ENCODE data around the gene LRMDA. TPM values are rescaled to one million over a fixed set of nuclear protein-coding genes. Genes with fewer than 3 reads are reported as not detected.
"Not testable (repeated sequence)": the region's sequence is repeated elsewhere in the genome, so short reads cannot be mapped to it uniquely, and the experiment has no call there.

Gene LRMDA
- total and polyA plus RNA-seq, 2 of the 8 experiments (the other 6 are each of a cell fraction or from before 2014, with no cell fraction given): 0.86 to 2.8 TPM

DNA sequence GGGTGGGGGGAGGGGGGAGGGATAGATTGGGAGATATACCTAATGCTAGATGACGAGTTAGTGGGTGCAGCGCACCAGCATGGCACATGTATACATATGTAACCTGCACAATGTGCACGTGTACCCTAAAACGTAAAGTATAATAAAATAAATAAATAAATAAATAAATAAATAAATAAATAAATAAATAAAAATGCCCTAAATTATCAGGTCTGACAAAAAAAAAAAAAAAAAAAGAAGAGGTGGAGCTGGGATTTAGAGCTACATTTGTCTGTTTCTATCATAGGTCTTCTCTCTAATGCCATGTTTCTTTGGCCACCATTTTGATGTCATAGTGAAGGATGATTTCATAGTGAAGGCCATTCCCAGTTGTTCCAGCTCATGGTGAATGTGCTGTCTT lies 1095.4 kb downstream of the LRMDA start:
- H2AK5ac ChIP-seq (ENCODE audit: low read depth, low read length); H2BK20ac ChIP-seq (ENCODE audit: low read length); H2BK12ac ChIP-seq (ENCODE audit: low read depth, low read length); H3K23me2 ChIP-seq (ENCODE audit: low read depth, low read length); DNase-seq (ENCODE audit: low read depth in 1 of 2, low spot score in 2 of 2); H3K9me3 ChIP-seq (ENCODE audit: insufficient read depth in 2 of 2, low read depth in 1 of 2, low read length in 1 of 2); H3K23ac ChIP-seq (ENCODE audit: insufficient read length); H3K27ac ChIP-seq (ENCODE audit: low read depth, low read length); H2AFZ ChIP-seq (ENCODE audit: low read length); H2BK5ac ChIP-seq (ENCODE audit: low read depth, low read length); H3K4me3 ChIP-seq (ENCODE audit: extremely low read depth in 1 of 4, insufficient read depth in 2 of 4, low read depth in 3 of 4, low read length in 4 of 4); H3K4me2 ChIP-seq (ENCODE audit: insufficient read depth in 1 of 2, low read depth in 2 of 2, low read length in 2 of 2); H4K20me1 ChIP-seq (replicated peaks in 1 of 2; ENCODE audit: control insufficient read depth in 1 of 2, insufficient read depth in 2 of 2, low read length in 2 of 2); H2BK120ac ChIP-seq (replicated peaks; ENCODE audit: low read depth, low read length); H3K79me1 ChIP-seq (ENCODE audit: low read depth, low read length); H4K5ac ChIP-seq (ENCODE audit: insufficient read length, low read depth, low read length); FAIRE-seq; H3K4me1 ChIP-seq (replicated peaks in 1 of 4; ENCODE audit: control insufficient read depth in 3 of 4, insufficient read depth in 4 of 4, low read length in 3 of 4); H3K4ac ChIP-seq (replicated peaks; ENCODE audit: insufficient read length, low read depth, low read length); H3K56ac ChIP-seq (replicated peaks; ENCODE audit: insufficient read length, low read depth, low read length); H2BK15ac ChIP-seq (ENCODE audit: low read length); H3K36me3 ChIP-seq (ENCODE audit: control insufficient read depth in 2 of 4, insufficient read depth in 4 of 4, low read length in 3 of 4); H3K27me3 ChIP-seq (replicated peaks in 1 of 4; ENCODE audit: control insufficient read depth in 3 of 4, extremely low read depth in 1 of 4, insufficient read depth in 3 of 4, low read length in 3 of 4); H3K14ac ChIP-seq (ENCODE audit: insufficient read length); H4K91ac ChIP-seq (replicated peaks; ENCODE audit: insufficient read length, low read length); H4K8ac ChIP-seq (ENCODE audit: extremely low read depth, insufficient read depth, low read length); H3K9ac ChIP-seq (replicated peaks in 1 of 4; ENCODE audit: extremely low read depth in 1 of 4, low read depth in 3 of 4, low read length in 3 of 4); H3K18ac ChIP-seq (ENCODE audit: extremely low read depth, low read length); H3K79me2 ChIP-seq (ENCODE audit: control insufficient read depth in 1 of 2, insufficient read depth in 2 of 2, low read length in 2 of 2): not testable (repeated sequence)
- no CpG with 5 or more reads among the region's 4 CpGs for WGBS, 2 experiments (ENCODE audit: extremely low coverage in 1 of 2, insufficient coverage in 1 of 2, insufficient read length in 1 of 2, insufficient replicate concordance in 2 of 2, low coverage in 1 of 2, low lambda C conversion rate in 2 of 2, missing lambda C conversion rate in 1 of 2)
- CTCF ChIA-PET (ENCODE audit: partially characterized antibody): interaction anchor here (0.6 to 0.7 kb wide), 2 partner anchors 60 to 425 kb away, joined by 3 to 6 read pairs; no protein-coding TSS in a partner anchor
- POLR2A ChIA-PET (ENCODE audit: partially characterized antibody): interaction anchor here (0.7 kb wide), 1 partner anchor 8 kb away, joined by 3 read pairs; no protein-coding TSS in a partner anchor
